Endothelial cell of umbilical vein (primary cell): ENCODE measurements around the gene CBFA2T3. TPM values are rescaled to one million over a fixed set of nuclear protein-coding genes. Genes with fewer than 3 reads are reported as not detected.

Experiments
- BruUV-seq: library from RNA; stranded (reverse); fragments of 400-500 nt; replicated peaks from 2 replicates; lab custom pipeline; 2021; lab: Mats Ljungman, UMichigan
- CTCF ChIA-PET: fragments of 300-600, 350-600 bp; sonication (Branson Sonifier 250); formaldehyde crosslinking; loops from one replicate; lab custom pipeline; 2021; ENCODE audit warnings: antibody characterized with exemption, inconsistent platforms; lab: Charles Lee
- POLR2A ChIA-PET: fragments of 300-600, 350-600 bp; sonication (Branson Sonifier 250); formaldehyde crosslinking; loops from one replicate; lab custom pipeline; 2021; ENCODE audit warnings: antibody characterized with exemption, inconsistent platforms; lab: Charles Lee
- DNase-seq: peaks from one replicate; pipeline ENCODE4 v3.0.0-alpha.2; 2011; ENCODE audit warnings: low read depth, low spot score
- FAIRE-seq: peaks from 2 replicates; lab custom pipeline; 2011; peaks lifted over from hg19 to GRCh38; lab: Jason Lieb, UNC
- H2AFZ ChIP-seq: 2 replicates; pipeline ENCODE4 v1.6.0; 2012; ENCODE audit warnings: low read depth, low read length, control low read depth, inconsistent platforms
- H3K27ac ChIP-seq: 2 replicates; pipeline ENCODE4 v1.5.1; 2011; ENCODE audit warnings: low read depth, mild to moderate bottlenecking, control low read depth, low read length, moderate library complexity; ENCODE audit not compliant: insufficient read depth
- H3K27me3 ChIP-seq, 2 experiments: 2 replicates each; pipeline versions ENCODE4 v1.6.0 to v1.6.1; 2011; ENCODE audit warnings: low read length in 2 of 2, mixed read lengths in 1 of 2; ENCODE audit not compliant: control insufficient read depth in 2 of 2, insufficient read depth in 2 of 2
- H3K36me3 ChIP-seq, 2 experiments: 2 replicates in 1 of 2; 3 replicates in 1 of 2; pipeline ENCODE4 v1.5.1; 2011; ENCODE audit warnings: low read length in 2 of 2, mild to moderate bottlenecking in 1 of 2, moderate library complexity in 1 of 2; ENCODE audit not compliant: control insufficient read depth in 2 of 2, insufficient read depth in 2 of 2; ENCODE audit errors: extremely low read depth in 1 of 2
- H3K4me1 ChIP-seq: 3 replicates; pipeline ENCODE4 v1.5.1; 2011; ENCODE audit warnings: mild to moderate bottlenecking, low read length; ENCODE audit not compliant: control insufficient read depth, insufficient read depth; ENCODE audit errors: extremely low read depth
- H3K4me2 ChIP-seq: 2 replicates; pipeline ENCODE4 v1.6.1; 2011; ENCODE audit warnings: low read length, control low read depth, mixed read lengths; ENCODE audit not compliant: insufficient read depth
- H3K4me3 ChIP-seq, 3 experiments: fragments of 200-600 bp in 1 of 3; sonication (generic), shearing (Covaris generic) in 1 of 3; replicated peaks in 1 of 3; 2 replicates each; pipeline ENCODE4 v1.5.1; 2011 to 2016; ENCODE audit warnings: control low read depth in 3 of 3, low read length in 3 of 3, mild to moderate bottlenecking in 2 of 3, inconsistent platforms in 1 of 3, low read depth in 1 of 3, moderate library complexity in 1 of 3; ENCODE audit not compliant: insufficient read depth in 1 of 3
- H3K79me2 ChIP-seq: 2 replicates; pipeline ENCODE4 v1.6.0; 2012; ENCODE audit warnings: low read length, inconsistent platforms; ENCODE audit not compliant: control insufficient read depth, insufficient read depth
- H3K9ac ChIP-seq: replicated peaks from 2 replicates; pipeline ENCODE3; 2011; ENCODE audit warnings: low read length, control low read depth; ENCODE audit not compliant: insufficient read depth; ENCODE audit errors: extremely low read depth
- H3K9me1 ChIP-seq: replicated peaks from 3 replicates; pipeline ENCODE4 v1.6.0; 2011; ENCODE audit warnings: mild to moderate bottlenecking, low read length; ENCODE audit not compliant: control insufficient read depth, insufficient read depth; ENCODE audit errors: extremely low read depth
- H3K9me3 ChIP-seq: replicated peaks from 2 replicates; pipeline ENCODE4 v1.5.1; 2012; ENCODE audit warnings: low read length, inconsistent platforms; ENCODE audit not compliant: control insufficient read depth, insufficient read depth
- H4K20me1 ChIP-seq: replicated peaks from 2 replicates; pipeline ENCODE3; 2011; ENCODE audit warnings: mild to moderate bottlenecking, low read length; ENCODE audit not compliant: control insufficient read depth, insufficient read depth; ENCODE audit errors: extremely low read depth
- CTCF ChIP-seq, 2 donors: IDR thresholded peaks; 1 replicate in 1 of 2; 2 replicates in 1 of 2; pipeline ENCODE4 v1.5.1; 2011; ENCODE audit warnings: low read length in 2 of 2, mild to moderate bottlenecking in 2 of 2, moderate library complexity in 2 of 2, control low read depth in 1 of 2, inconsistent platforms in 1 of 2, low read depth in 1 of 2; ENCODE audit not compliant: insufficient read depth in 1 of 2; ENCODE audit errors: extremely low read depth in 1 of 2
- EZH2 ChIP-seq: IDR thresholded peaks from 2 replicates; pipeline ENCODE4 v1.6.1; 2012; ENCODE audit warnings: borderline replicate concordance, low read depth, mild to moderate bottlenecking, moderate library complexity, low read length, inconsistent platforms; ENCODE audit not compliant: severe bottlenecking
- FOS ChIP-seq: IDR thresholded peaks from 2 replicates; pipeline ENCODE4 v1.6.1; 2011; ENCODE audit warnings: mild to moderate bottlenecking, low read length, moderate library complexity, borderline replicate concordance; ENCODE audit not compliant: insufficient read depth
- GATA2 ChIP-seq: IDR thresholded peaks from 2 replicates; pipeline ENCODE4 v1.7.0; 2011; ENCODE audit warnings: low read depth, mild to moderate bottlenecking, moderate library complexity, mixed read lengths, low read length; ENCODE audit not compliant: insufficient read length, insufficient read depth
- JUN ChIP-seq: IDR thresholded peaks from 2 replicates; pipeline ENCODE4 v1.6.1; 2011; ENCODE audit warnings: borderline replicate concordance, low read depth; ENCODE audit not compliant: insufficient read length, insufficient read depth
- MYC ChIP-seq: IDR thresholded peaks from one replicate; pipeline ENCODE4 v1.6.1; 2011; ENCODE audit warnings: mild to moderate bottlenecking, low read depth, low read length
- POLR2A ChIP-seq: IDR thresholded peaks from 2 replicates; pipeline ENCODE4 v1.6.1; 2012; ENCODE audit warnings: low read depth, mild to moderate bottlenecking, control low read depth, low read length
- POLR2AphosphoS5 ChIP-seq: IDR thresholded peaks from 2 replicates; pipeline ENCODE4 v1.6.1; 2012; ENCODE audit warnings: low read depth, mild to moderate bottlenecking, control low read depth, low read length, moderate library complexity; ENCODE audit not compliant: insufficient read depth
- dilution Hi-C: fragments of 300-500 bp; cut with MboI; formaldehyde crosslinking; loops from one replicate; pipeline ENCODE4 v1.15.0; 2019; ENCODE audit warnings: low sequenced_read_pairs; ENCODE audit not compliant: extremely low pct_ligation_motif_present
- intact Hi-C: fragments of 100-400 bp; cut with micrococcal nuclease; formaldehyde crosslinking; loops from one replicate; pipeline ENCODE4 v1.10.0; 2022
- polyA plus RNA-seq, 4 experiments: library from polyadenylated mRNA; depleted of rRNA in 3 of 4; stranded (reverse) in 3 of 4; unstranded in 1 of 4; fragments of >200 nt; gene quantifications; 2 replicates each; pipeline versions ENCODE4 v1.2.1 to v1.2.3, GENCODE V29; 2011 to 2012; ENCODE audit warnings: missing spikeins in 1 of 4
- total RNA-seq: library from RNA; stranded (reverse); gene quantifications from 2 replicates; pipeline ENCODE4 v1.2.3, GENCODE V29; 2021
- TF ChIP-seq, protein P1 (sequence below): IDR thresholded peaks from 2 replicates; pipeline ENCODE4 v1.6.1; 2011; ENCODE audit not compliant: insufficient read depth, insufficient read length

CBFA2T3 gene
- total and polyA plus RNA-seq, 2 donors (not counting 3 experiments of a cell fraction or from before 2014, with no cell fraction given) = not detected

GRCh38 chr16:88913001-88913612 is 63.9 kb downstream of the CBFA2T3 start:
- intact Hi-C loops = no loop called here
- H3K9ac ChIP-seq = no peak overlapping the region
- ChIA-PET CTCF (no interaction called here), POLR2A (no interaction called here)
- no peak overlapping the region for H2AFZ ChIP-seq
- TF ChIP-seq MYC (no peak), GATA2 (no peak), POLR2AphosphoS5 (no peak), CTCF (IDR thresholded peaks at IDR 0.05; ENCODE audit: extremely low read depth in 1 of 2, insufficient read depth in 1 of 2, low read depth in 1 of 2, low read length in 2 of 2) (no peak), JUN (no peak), FOS (no peak), EZH2 (no peak), POLR2A (no peak)
- TF ChIP-seq, protein P1, sequence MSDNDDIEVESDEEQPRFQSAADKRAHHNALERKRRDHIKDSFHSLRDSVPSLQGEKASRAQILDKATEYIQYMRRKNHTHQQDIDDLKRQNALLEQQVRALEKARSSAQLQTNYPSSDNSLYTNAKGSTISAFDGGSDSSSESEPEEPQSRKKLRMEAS = no peak
- no peak for DNase-seq
- no peak overlapping the region for H3K4me2 ChIP-seq
- no peaks in the 10 kb centered on the region for H3K9me3 ChIP-seq
- no peak overlapping the region for H3K27ac ChIP-seq
- dilution Hi-C loops = no loop called here
- no peak overlapping the region for H3K4me3 ChIP-seq
- no peaks in the 10 kb centered on the region for H3K36me3 ChIP-seq
- no peak for FAIRE-seq
- no peaks in the 10 kb centered on the region for H3K9me1 ChIP-seq
- no peaks in the 10 kb centered on the region for H3K27me3 ChIP-seq
- no peaks in the 10 kb centered on the region for H3K4me1 ChIP-seq
- no TSS peak for BruUV-seq
- no peaks in the 10 kb centered on the region for H3K79me2 ChIP-seq
- H4K20me1 ChIP-seq = no peaks in the 10 kb centered on the region
